GM12891 (cell line): ENCODE data around the gene CACTIN.

ENCODE experiments used
- POLR2A ChIP-seq: IDR thresholded peaks from 2 replicates; pipeline ENCODE4 v1.6.1; 2011; ENCODE audit warnings: low read depth, low read length, control low read depth
- POLR2AphosphoS5 ChIP-seq: IDR thresholded peaks from 2 replicates; pipeline ENCODE4 v1.6.1; 2011; ENCODE audit warnings: low read depth, low read length, control low read depth

GRCh38 chr19:3615524-3616135, 11.0 kb downstream of the CACTIN start:
- TF ChIP-seq POLR2AphosphoS5 (no peak), POLR2A (no peak)
